ENCODE results near the gene OSBPL8. TPM values are rescaled to one million over a fixed set of nuclear protein-coding genes. Genes with fewer than 3 reads are reported as not detected.
A peak's percentile ranks its signal among the peaks of the same experiment; 100 is the strongest.

Gene OSBPL8
- total and polyA plus RNA-seq, 9 of the 15 experiments (the other 6 are each of a cell fraction or from before 2014, with no cell fraction given), result 17.4 to 82.7 (median 42.8) TPM

DNA sequence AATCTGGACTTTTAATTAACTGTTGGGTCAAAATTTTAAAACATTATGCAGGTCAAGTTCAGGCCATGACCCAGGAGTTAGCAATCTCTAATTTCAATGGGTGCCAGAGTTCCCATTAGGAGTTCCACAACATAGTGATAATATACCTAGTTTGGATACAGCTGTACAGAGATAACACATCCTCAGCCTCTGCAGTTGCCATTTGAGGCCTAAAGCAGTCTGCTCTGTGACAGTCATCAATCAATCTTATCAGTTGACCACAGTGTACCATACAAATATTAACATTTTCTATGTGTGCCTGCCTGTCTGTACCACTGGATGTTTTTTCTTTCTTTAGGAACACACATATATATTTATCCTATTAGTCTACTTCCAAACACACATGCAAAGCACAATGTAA is 157.3 kb downstream of the OSBPL8 start (continued):
- TF ChIP-seq, protein P1, sequence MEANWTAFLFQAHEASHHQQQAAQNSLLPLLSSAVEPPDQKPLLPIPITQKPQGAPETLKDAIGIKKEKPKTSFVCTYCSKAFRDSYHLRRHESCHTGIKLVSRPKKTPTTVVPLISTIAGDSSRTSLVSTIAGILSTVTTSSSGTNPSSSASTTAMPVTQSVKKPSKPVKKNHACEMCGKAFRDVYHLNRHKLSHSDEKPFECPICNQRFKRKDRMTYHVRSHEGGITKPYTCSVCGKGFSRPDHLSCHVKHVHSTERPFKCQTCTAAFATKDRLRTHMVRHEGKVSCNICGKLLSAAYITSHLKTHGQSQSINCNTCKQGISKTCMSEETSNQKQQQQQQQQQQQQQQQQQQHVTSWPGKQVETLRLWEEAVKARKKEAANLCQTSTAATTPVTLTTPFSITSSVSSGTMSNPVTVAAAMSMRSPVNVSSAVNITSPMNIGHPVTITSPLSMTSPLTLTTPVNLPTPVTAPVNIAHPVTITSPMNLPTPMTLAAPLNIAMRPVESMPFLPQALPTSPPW (CRISPR knock-in tag; IDR thresholded peaks at IDR 0.05), result no peak; the same call in 1 of the 2 replicates
- TF ChIP-seq SP2 (IDR thresholded peaks at IDR 0.05; ENCODE audit: extremely low read depth, low read depth, low read length, poor library complexity, severe bottlenecking), result no peak
- TF ChIP-seq NFYB (IDR thresholded peaks at IDR 0.05; ENCODE audit: extremely low read depth, insufficient read length), result no peak
- TF ChIP-seq BRCA1 (IDR thresholded peaks at IDR 0.05), result no peak
- no peak for TF ChIP-seq BRCA1 (CRISPR knock-in tag; IDR thresholded peaks at IDR 0.05)
- no peak for TF ChIP-seq MCM3 (IDR thresholded peaks at IDR 0.05)
- peak; percentile 72 for TF ChIP-seq LEF1 (IDR thresholded peaks at IDR 0.05)
- no peak for TF ChIP-seq ZNF232 (CRISPR knock-in tag; IDR thresholded peaks at IDR 0.05)
- TF ChIP-seq CC2D1A (IDR thresholded peaks at IDR 0.05), result no peak
- TF ChIP-seq STAG1 (CRISPR knock-in tag; IDR thresholded peaks at IDR 0.05; ENCODE audit: borderline replicate concordance), result no peak
- TF ChIP-seq GABPB1 (CRISPR knock-in tag; IDR thresholded peaks at IDR 0.05), result no peak
- TF ChIP-seq ERF (CRISPR knock-in tag; IDR thresholded peaks at IDR 0.05), result no peak
- TF ChIP-seq, protein P2, sequence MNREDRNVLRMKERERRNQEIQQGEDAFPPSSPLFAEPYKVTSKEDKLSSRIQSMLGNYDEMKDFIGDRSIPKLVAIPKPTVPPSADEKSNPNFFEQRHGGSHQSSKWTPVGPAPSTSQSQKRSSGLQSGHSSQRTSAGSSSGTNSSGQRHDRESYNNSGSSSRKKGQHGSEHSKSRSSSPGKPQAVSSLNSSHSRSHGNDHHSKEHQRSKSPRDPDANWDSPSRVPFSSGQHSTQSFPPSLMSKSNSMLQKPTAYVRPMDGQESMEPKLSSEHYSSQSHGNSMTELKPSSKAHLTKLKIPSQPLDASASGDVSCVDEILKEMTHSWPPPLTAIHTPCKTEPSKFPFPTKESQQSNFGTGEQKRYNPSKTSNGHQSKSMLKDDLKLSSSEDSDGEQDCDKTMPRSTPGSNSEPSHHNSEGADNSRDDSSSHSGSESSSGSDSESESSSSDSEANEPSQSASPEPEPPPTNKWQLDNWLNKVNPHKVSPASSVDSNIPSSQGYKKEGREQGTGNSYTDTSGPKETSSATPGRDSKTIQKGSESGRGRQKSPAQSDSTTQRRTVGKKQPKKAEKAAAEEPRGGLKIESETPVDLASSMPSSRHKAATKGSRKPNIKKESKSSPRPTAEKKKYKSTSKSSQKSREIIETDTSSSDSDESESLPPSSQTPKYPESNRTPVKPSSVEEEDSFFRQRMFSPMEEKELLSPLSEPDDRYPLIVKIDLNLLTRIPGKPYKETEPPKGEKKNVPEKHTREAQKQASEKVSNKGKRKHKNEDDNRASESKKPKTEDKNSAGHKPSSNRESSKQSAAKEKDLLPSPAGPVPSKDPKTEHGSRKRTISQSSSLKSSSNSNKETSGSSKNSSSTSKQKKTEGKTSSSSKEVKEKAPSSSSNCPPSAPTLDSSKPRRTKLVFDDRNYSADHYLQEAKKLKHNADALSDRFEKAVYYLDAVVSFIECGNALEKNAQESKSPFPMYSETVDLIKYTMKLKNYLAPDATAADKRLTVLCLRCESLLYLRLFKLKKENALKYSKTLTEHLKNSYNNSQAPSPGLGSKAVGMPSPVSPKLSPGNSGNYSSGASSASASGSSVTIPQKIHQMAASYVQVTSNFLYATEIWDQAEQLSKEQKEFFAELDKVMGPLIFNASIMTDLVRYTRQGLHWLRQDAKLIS (CRISPR knock-in tag; IDR thresholded peaks at IDR 0.05), result no peak
- TF ChIP-seq RNF2 (IDR thresholded peaks at IDR 0.05), result no peak
- no peak for TF ChIP-seq RBM17 (IDR thresholded peaks at IDR 0.05; ENCODE audit: borderline replicate concordance, low read depth, low read length)
- no peak for TF ChIP-seq PYGO2 (tag; IDR thresholded peaks at IDR 0.05)
- TF ChIP-seq GTF2F1 (IDR thresholded peaks at IDR 0.05; ENCODE audit: low read depth, low read length), result no peak
- TF ChIP-seq, protein P3, sequence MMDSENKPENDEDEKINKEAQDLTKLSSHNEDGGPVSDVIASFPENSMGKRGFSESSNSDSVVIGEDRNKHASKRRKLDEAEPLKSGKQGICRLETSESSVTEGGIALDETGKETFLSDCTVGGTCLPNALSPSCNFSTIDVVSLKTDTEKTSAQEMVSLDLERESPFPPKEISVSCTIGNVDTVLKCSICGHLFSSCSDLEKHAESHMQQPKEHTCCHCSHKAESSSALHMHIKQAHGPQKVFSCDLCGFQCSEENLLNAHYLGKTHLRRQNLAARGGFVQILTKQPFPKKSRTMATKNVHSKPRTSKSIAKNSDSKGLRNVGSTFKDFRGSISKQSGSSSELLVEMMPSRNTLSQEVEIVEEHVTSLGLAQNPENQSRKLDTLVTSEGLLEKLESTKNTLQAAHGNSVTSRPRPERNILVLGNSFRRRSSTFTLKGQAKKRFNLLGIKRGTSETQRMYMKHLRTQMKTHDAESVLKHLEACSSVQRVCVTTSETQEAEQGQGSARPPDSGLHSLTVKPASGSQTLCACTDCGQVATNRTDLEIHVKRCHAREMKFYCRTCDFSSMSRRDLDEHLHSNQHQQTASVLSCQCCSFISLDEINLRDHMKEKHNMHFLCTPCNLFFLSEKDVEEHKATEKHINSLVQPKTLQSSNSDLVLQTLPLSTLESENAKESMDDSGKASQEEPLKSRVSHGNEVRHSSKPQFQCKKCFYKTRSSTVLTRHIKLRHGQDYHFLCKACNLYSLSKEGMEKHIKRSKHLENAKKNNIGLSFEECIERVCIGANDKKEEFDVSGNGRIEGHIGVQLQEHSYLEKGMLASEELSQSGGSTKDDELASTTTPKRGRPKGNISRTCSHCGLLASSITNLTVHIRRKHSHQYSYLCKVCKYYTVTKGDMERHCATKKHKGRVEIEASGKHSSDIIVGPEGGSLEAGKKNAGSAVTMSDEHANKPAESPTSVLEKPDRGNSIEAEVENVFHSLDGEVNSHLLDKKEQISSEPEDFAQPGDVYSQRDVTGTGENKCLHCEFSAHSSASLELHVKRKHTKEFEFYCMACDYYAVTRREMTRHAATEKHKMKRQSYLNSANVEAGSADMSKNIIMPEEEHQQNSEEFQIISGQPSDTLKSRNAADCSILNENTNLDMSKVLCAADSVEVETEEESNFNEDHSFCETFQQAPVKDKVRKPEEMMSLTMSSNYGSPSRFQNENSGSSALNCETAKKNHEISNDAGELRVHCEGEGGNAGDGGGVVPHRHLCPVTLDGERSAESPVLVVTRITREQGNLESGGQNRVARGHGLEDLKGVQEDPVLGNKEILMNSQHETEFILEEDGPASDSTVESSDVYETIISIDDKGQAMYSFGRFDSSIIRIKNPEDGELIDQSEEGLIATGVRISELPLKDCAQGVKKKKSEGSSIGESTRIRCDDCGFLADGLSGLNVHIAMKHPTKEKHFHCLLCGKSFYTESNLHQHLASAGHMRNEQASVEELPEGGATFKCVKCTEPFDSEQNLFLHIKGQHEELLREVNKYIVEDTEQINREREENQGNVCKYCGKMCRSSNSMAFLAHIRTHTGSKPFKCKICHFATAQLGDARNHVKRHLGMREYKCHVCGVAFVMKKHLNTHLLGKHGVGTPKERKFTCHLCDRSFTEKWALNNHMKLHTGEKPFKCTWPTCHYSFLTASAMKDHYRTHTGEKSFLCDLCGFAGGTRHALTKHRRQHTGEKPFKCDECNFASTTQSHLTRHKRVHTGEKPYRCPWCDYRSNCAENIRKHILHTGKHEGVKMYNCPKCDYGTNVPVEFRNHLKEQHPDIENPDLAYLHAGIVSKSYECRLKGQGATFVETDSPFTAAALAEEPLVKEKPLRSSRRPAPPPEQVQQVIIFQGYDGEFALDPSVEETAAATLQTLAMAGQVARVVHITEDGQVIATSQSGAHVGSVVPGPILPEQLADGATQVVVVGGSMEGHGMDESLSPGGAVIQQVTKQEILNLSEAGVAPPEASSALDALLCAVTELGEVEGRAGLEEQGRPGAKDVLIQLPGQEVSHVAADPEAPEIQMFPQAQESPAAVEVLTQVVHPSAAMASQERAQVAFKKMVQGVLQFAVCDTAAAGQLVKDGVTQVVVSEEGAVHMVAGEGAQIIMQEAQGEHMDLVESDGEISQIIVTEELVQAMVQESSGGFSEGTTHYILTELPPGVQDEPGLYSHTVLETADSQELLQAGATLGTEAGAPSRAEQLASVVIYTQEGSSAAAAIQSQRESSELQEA (IDR thresholded peaks at IDR 0.05; ENCODE audit: low read depth), result no peak
